Large intestine (tissue), 3 donors: ENCODE data around the gene COPS4. TPM values are rescaled to one million over a fixed set of nuclear protein-coding genes. Genes with fewer than 3 reads are reported as not detected.
"Not testable (repeated sequence)": the region's sequence is repeated elsewhere in the genome, so short reads cannot be mapped to it uniquely, and the experiment has no call there.

ENCODE experiments used
- DNase-seq, 2 donors: peaks; one replicate each; pipeline versions ENCODE4 v3.0.0 to v3.0.0-alpha.2; 2013
- H3K27ac ChIP-seq: one replicate; pipeline ENCODE4 v1.5.1; 2013; ENCODE audit warnings: low read length
- H3K27me3 ChIP-seq: 2 replicates; pipeline ENCODE4 v1.6.1; 2013; ENCODE audit warnings: low read length; ENCODE audit not compliant: control insufficient read depth, insufficient read depth
- H3K36me3 ChIP-seq: 2 replicates; pipeline ENCODE4 v1.6.1; 2013; ENCODE audit warnings: low read length; ENCODE audit not compliant: control insufficient read depth, insufficient read depth
- H3K4me1 ChIP-seq: one replicate; pipeline ENCODE4 v1.6.1; 2013; ENCODE audit warnings: low read length; ENCODE audit not compliant: control insufficient read depth, insufficient read depth
- H3K4me3 ChIP-seq: one replicate; pipeline ENCODE4 v1.5.1; 2013; ENCODE audit warnings: low read length
- H3K9me3 ChIP-seq: one replicate; pipeline ENCODE4 v1.6.1; 2013; ENCODE audit warnings: mild to moderate bottlenecking, low read depth, low read length, moderate library complexity; ENCODE audit not compliant: control insufficient read depth
- WGBS: methylation state at CpG from one replicate; pipeline ENCODE4 v1.1.5; 2013; ENCODE audit warnings: low lambda C conversion rate; ENCODE audit not compliant: insufficient coverage; 5-methylcytosine and 5-hydroxymethylcytosine counted together
- polyA plus RNA-seq: library from polyadenylated mRNA; unstranded; fragments of 120-200 nt; gene quantifications from one replicate; pipeline ENCODE4 v1.2.1, GENCODE V29; 2013

The COPS4 gene
- polyA plus RNA-seq, 1 donor = 51.2 TPM

GRCh38 chr4:83080561-83080960, 45.6 kb downstream of the COPS4 start:
- DNase-seq = no peak
- Histone ChIP-seq H3K9me3 (no peaks in the 10 kb centered on the region), H3K27ac (no peak overlapping the region), H3K27me3 (no peaks in the 10 kb centered on the region), H3K4me1 (no peaks in the 10 kb centered on the region), H3K4me3 (no peak overlapping the region), H3K36me3 (peaks cover 12% of the 10 kb centered on the region)
- WGBS = 83% methylated on average over 2 of the region's 6 CpGs

GRCh38 chr4:83082777-83083176, 47.8 kb downstream of the COPS4 start:
- H3K9me3 ChIP-seq = no peaks in the 10 kb centered on the region
- H3K4me3 ChIP-seq = no peak overlapping the region
- WGBS = no CpG with 5 or more reads among the region's 4 CpGs
- H3K27me3 ChIP-seq = no peaks in the 10 kb centered on the region
- DNase-seq = no peak
- H3K36me3 ChIP-seq = no peaks in the 10 kb centered on the region
- no peak overlapping the region for H3K27ac ChIP-seq
- no peaks in the 10 kb centered on the region for H3K4me1 ChIP-seq

GRCh38 chr4:83083925-83084475, 49.0 kb downstream of the COPS4 start:
- H3K4me3 ChIP-seq = no peak overlapping the region
- no peak overlapping the region for H3K27ac ChIP-seq
- H3K4me1 ChIP-seq = no peaks in the 10 kb centered on the region
- H3K27me3 ChIP-seq = no peaks in the 10 kb centered on the region
- no peaks in the 10 kb centered on the region for H3K9me3 ChIP-seq
- no CpG with 5 or more reads among the region's 11 CpGs for WGBS
- DNase-seq = peak in 1 of 2 donors; percentile 12
- peaks cover 2% of the 10 kb centered on the region for H3K36me3 ChIP-seq

- DNase-seq, H3K27me3 ChIP-seq, H3K9me3 ChIP-seq, H3K4me1 ChIP-seq, H3K36me3 ChIP-seq, H3K27ac ChIP-seq, H3K4me3 ChIP-seq: not testable (repeated sequence)
- WGBS = no CpG with 5 or more reads among the region's 12 CpGs
Measured at GRCh38 chr4:83084956-83085355, 50.0 kb downstream of the COPS4 start.

GRCh38 chr4:83089410-83090157, 54.6 kb downstream of the COPS4 start:
- no peak overlapping the region for H3K27ac ChIP-seq
- 88% methylated on average over 1 of the region's 2 CpGs for WGBS
- no peaks in the 10 kb centered on the region for H3K4me1 ChIP-seq
- peaks cover 9% of the 10 kb centered on the region for H3K36me3 ChIP-seq
- DNase-seq = no peak
- no peak overlapping the region for H3K4me3 ChIP-seq
- H3K9me3 ChIP-seq = no peaks in the 10 kb centered on the region
- H3K27me3 ChIP-seq = no peaks in the 10 kb centered on the region

GRCh38 chr4:83093060-83093640, 58.2 kb downstream of the COPS4 start:
- no peak overlapping the region for H3K4me3 ChIP-seq
- 100% methylated on average over 1 of the region's 6 CpGs for WGBS
- no peak overlapping the region for H3K27ac ChIP-seq
- no peaks in the 10 kb centered on the region for H3K27me3 ChIP-seq
- DNase-seq = no peak
- peaks cover 17% of the 10 kb centered on the region for H3K36me3 ChIP-seq
- no peaks in the 10 kb centered on the region for H3K9me3 ChIP-seq
- H3K4me1 ChIP-seq = no peaks in the 10 kb centered on the region

GRCh38 chr4:83096397-83096796, 61.4 kb downstream of the COPS4 start:
- Histone ChIP-seq H3K4me1 (no peaks in the 10 kb centered on the region), H3K9me3 (no peaks in the 10 kb centered on the region), H3K36me3 (peaks cover 19% of the 10 kb centered on the region), H3K27ac (no peak overlapping the region), H3K4me3 (no peak overlapping the region), H3K27me3 (no peaks in the 10 kb centered on the region)
- no CpG with 5 or more reads among the region's 2 CpGs for WGBS
- DNase-seq = no peak

GRCh38 chr4:83104991-83105390, 70.0 kb downstream of the COPS4 start:
- Histone ChIP-seq H3K9me3 (no peaks in the 10 kb centered on the region), H3K27me3 (no peaks in the 10 kb centered on the region), H3K27ac (no peak overlapping the region), H3K4me3 (no peak overlapping the region), H3K4me1 (no peaks in the 10 kb centered on the region), H3K36me3 (peaks cover 27% of the 10 kb centered on the region)
- no peak for DNase-seq
- 93% methylated on average over 3 of the region's 7 CpGs for WGBS

GRCh38 chr4:83107631-83108030, 72.6 kb downstream of the COPS4 start:
- no peak for DNase-seq
- no peak overlapping the region for H3K4me3 ChIP-seq
- H3K36me3 ChIP-seq = peaks cover 16% of the 10 kb centered on the region
- H3K4me1 ChIP-seq = peaks cover 12% of the 10 kb centered on the region
- H3K27ac ChIP-seq = no peak overlapping the region
- no CpG with 5 or more reads among the region's 9 CpGs for WGBS
- H3K9me3 ChIP-seq = no peaks in the 10 kb centered on the region
- no peaks in the 10 kb centered on the region for H3K27me3 ChIP-seq

GRCh38 chr4:83108101-83108861, 73.3 kb downstream of the COPS4 start:
- H3K27me3 ChIP-seq = no peaks in the 10 kb centered on the region
- WGBS = 100% methylated on average over 2 of the region's 26 CpGs
- no peaks in the 10 kb centered on the region for H3K9me3 ChIP-seq
- peaks cover 16% of the 10 kb centered on the region for H3K36me3 ChIP-seq
- no peak overlapping the region for H3K27ac ChIP-seq
- peaks cover 12% of the 10 kb centered on the region for H3K4me1 ChIP-seq
- no peak overlapping the region for H3K4me3 ChIP-seq
- DNase-seq = no peak
